T-helper 22 cell (primary cell): ENCODE data around the gene AKAP13.

Source experiments
- DNase-seq: peaks from one replicate; pipeline ENCODE4 v3.0.0-alpha.2; 2020; ENCODE audit warnings: low read depth

Gene AKAP13

DNA sequence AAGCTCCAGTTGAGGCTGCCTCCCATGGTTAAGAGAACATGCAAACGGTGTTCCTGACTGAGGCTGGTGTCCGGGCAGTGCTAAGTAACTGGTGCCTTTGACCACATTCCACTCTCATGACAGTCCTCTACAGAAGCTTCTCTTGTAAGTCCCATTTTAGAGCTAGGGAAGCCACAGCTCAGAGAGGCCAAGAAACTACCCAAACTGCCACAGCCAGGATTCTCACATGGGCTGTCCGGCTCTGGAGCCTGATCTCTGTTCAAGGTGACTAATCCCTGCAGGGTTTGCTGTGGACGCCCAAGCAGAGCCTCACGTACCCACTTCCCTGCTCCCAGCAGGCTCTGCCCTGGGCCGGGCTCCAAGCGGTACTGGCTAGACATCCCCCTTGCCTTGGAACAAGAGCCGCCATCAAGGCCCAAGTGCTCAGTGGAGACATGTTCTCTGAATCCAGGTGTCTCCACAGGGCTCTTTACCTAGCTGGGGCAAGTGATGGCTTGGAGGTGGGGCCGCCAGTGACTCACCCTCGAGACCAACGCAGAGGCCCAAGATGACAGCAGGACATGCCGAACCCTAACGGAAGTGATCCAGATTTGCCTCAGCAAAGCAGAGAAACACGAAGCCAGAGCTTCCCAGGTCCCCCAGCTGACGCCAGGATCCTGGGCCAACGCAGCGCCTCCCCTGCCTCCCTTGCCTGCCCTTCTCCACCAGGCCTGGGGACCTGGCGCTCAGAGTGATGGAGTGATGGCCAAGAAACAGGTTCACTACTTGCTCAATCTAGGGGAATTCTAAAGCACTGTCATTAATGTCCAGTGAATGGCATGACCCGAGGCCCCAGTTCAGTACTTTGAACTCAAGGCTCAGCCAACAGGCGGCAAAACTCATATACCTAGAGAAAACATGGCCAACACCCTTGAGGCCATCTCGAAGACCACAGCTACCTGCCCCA lies 390.0 kb downstream of the AKAP13 start:
- no peak for DNase-seq

GRCh38 chr15:85771271-85771670 lies 390.9 kb downstream of the AKAP13 start:
- no peak for DNase-seq

GRCh38 chr15:85771781-85772445 lies 391.5 kb downstream of the AKAP13 start:
- DNase-seq, result no peak

- no peak for DNase-seq
Measured at GRCh38 chr15:85772668-85773067, 392.3 kb downstream of the AKAP13 start.

- DNase-seq, result no peak
Measured at GRCh38 chr15:85773249-85773648, 392.8 kb downstream of the AKAP13 start.

DNA sequence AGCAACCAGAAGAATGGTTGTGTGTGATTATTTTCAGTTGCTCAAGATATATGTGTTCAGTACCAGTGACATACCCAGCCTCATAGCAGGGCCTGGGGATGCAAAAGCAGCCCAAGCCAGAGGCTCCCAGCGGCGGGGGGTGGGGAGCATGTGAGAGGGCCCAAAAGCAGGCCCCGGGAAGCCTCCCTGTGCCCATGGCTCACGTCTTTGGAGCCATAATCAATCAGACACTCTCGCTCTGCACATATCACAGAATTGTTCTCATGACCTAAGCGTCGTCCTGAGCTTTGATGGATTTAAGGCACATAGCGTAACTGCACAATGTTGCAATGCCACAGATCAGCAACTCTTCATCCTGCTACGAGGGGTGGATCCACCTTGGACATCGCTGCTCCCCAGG lies 393.6 kb downstream of the AKAP13 start:
- DNase-seq, result no peak

DNA sequence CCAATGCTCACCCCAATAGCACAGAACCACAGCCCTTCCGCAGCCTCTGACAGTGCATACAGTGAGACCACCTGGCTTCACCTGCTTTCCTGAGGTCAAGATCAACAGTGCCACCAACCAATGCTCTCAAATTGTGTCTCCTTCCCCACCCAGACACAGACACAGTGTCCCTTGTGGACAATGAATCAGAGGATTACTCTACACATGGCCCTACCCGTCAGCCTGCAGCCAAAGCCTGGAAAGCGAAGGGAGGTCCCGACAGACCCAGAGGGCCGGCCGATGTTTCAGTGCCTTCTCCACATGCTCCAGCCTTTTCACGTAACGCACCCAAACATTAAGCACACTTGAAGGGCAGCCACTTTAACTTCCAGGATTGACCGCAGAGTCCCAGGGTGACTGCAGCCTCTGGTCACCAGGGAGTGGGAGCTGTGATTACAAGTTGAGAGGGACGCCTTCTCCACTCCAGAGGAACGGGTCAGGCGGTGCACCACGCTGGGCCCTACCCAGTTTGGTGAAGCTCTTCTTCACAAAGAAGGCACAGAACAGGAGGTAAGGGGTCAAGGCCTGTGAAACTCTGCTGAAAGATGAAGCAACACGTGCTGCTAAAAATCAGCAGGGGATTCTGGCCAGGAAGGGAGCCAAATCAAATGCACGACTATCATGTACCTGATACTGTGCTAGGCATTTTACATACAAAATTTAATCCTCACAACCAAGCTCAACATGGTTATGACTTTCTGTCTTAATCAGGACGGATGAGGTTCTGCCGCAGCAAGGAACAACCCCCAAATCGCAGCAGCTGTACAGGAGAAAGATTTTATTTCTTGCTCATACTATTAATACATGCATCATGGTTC lies 397.1 kb downstream of the AKAP13 start:
- DNase-seq, result no peak

DNA sequence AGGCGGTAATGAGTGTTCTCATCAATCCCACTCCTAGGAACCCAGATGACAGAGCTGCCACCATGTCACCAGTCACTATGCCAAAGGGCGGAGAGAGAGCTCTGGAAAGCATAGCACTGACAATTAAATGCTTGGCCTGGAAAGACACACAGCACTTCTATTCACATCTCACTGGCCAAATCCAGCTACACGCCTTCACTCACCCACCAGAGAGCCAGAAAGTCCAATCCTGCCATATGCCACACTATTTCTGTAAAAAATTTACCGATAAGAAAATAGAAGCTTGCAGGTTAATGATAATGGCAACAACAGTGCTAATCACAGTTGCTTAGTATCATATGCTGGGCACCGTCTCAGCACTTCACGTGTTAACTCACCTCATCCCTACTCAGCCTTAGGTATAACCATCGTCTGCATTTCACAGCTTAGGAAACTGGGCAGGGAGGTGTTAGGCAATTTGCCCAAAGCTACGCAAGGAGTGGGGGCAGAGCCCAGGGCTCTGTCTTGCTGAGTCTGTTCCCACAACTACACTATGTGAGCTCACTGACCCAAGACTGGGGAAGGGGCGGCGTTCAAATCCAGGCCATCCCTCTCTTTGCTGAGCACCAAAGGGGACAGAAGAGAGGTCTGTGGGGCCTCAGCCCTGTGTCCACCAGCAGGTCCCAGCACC lies 397.8 kb downstream of the AKAP13 start:
- no peak for DNase-seq

- DNase-seq, result no peak
Measured at GRCh38 chr15:85779249-85779648, 398.8 kb downstream of the AKAP13 start.

DNA sequence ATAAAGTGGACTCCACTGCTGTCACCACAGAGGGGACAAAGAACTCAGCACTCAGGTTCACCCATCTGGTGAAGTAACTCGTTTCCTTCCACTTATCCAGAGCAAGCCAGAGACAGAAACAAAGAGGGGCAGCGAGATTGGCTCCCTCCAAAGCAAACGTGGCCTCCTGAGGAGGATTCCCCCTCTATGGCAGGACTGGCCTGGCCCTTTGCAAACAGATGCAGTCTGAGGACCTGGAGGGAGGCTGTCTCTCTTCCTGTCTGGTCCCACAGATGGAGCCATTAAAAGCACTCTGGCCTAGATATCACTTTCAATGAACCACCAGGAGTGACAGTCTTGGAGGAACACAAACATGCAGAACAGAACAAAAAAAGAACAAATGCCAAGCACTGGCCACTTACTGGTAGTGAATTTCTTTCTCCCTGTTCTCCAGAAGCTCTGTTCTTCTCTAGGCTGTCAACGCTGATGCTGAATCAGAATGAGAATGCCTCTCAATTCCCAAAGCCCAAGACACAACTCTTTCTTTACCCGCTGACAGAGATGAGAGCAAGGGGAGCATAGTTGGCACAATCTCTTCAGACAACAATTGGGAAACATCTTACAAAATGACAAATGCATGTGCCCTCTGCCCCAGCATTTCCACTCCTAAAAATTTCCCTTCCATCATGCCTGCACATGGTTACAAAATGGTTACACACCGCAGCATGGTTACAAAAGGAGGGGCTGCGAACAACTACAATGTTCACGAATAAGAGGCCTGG lies 400.0 kb downstream of the AKAP13 start:
- no peak for DNase-seq

DNA sequence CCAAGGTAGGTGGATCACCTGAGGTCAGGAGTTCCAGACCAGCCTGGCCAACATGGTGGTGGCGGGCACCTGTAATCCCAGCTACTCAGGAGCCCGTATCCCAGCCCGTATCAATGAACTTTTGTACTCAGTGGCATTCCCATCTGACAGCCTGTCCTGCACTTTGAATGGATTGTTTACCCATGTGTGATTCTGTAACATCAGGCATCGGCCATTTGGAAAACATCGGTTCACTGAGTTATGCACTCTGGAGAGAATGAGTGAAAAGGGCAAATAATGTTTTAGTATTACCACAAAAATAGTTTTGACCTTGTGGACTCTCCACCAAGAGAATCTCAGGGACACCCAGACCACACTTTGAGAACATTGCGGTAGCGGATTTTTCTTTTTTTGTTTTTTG lies 400.7 kb downstream of the AKAP13 start:
- DNase-seq, result no peak

GRCh38 chr15:85782064-85782463 lies 401.7 kb downstream of the AKAP13 start:
- DNase-seq, result no peak

DNA sequence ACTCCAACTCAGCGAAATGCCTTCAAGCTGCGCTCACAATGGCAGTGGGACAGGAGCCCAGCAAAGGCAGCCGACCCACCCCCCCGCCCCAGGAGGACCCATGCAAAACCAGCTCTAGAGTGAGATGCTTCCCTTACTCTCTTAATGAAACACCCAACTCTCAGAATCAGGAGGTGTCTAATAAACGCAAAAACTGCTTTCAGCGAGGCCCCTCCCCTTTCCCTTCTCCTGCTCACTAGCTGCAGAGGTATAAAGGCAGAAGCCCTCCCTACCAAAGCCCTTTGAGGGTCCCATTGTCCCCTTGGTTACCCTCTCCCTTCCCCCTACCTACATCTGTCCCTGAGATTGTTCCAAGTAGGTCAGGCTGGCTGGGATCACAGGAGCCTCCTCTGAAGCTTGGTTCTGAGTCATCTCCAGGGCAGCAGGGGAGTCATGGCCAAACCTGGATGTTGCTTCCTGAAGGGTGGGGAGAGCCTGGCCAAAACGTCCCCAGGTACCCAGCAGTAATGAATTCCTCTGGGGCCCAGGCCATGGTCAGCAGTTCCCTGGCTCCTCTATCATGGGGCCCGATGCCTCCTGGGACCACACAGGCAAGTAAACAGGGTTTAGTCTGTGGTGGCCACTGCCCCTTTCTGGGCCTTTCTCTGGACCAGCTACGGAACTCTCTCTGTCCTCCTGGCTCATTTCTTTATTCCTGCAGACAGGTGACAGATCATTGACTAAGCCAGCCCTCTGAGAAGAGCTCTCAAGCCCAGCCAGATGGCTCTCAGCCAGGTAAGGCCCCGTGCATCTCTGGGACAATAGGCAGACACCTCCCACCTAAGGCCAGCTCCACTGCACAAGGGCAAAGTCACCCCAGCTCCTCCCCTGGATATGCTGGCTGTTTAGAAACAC lies 405.7 kb downstream of the AKAP13 start:
- no peak for DNase-seq

GRCh38 chr15:85786781-85787114 lies 406.3 kb downstream of the AKAP13 start:
- DNase-seq, result no peak

GRCh38 chr15:85788771-85789495 lies 408.5 kb downstream of the AKAP13 start:
- no peak for DNase-seq

DNA sequence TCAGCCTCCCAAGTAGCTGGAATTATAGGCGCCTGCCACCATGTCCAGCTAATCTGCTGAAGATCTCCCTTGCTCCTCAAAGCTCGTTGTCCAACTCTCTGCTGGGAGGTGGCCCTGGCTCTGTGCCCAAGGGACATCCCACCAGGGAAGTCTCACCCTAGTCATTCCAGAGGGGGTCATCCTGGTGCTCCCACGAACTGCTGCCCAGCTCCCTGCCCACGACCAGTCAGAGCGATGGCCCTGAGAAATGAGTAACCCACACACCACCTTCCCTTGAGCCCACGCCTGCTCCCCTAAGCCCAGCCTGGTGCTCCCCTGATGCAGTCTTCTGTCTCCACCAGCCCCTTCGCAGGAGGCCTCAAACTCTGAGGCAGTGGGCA lies 409.1 kb downstream of the AKAP13 start:
- DNase-seq, result no peak

- DNase-seq, result no peak
Measured at GRCh38 chr15:85792102-85792731, 411.8 kb downstream of the AKAP13 start.

DNA sequence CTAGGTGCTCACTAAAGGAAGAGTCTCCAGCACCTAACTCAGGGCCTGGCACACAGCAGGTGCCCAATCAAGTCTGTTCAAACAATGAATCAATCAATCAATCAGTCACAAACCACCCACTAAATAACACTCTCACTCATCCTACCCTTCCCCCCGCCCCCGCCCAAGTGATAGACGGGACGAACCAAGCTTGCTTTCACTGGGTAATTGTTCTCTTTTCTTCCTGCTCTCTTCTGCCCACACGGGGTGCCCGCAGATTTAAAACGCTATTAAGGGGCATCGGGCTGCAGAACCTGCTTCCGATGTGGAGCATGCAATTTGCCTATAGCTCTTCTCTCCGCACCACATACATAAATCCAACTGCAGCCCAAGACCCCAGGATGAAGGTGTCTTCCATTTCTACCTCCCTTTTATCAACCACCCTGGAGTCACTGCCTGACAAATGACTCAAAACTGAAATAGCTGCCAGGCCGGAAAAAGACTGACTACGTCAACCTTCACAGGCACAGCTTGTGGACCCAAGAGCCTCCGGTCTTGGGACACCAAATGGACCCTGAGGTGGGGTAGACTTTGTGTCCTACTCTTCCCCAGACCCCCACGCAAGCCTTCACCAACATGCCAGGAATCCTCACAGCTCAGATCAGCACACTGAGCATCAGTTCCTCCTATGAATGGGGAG lies 412.6 kb downstream of the AKAP13 start:
- DNase-seq, result no peak
